Esophagus muscularis mucosa (tissue), 4 donors: Measurements from ENCODE around the gene SMIM3.

Source experiments
- CTCF ChIP-seq, 3 experiments: fragments of 200-600 bp in 2 of 3; fragments of 450-650 bp in 1 of 3; sonication (generic) in 2 of 3; IDR thresholded peaks; one replicate each; pipeline ENCODE4 v1.5.1; 2017 to 2019; ENCODE audit warnings: antibody characterized with exemption in 3 of 3, mild to moderate bottlenecking in 2 of 3, moderate library complexity in 1 of 3
- EP300 ChIP-seq: sonication (generic); formaldehyde crosslinking; IDR thresholded peaks from one replicate; pipeline ENCODE4 v1.6.1; 2017; ENCODE audit warnings: antibody characterized with exemption
- POLR2A ChIP-seq: fragments of 450-650 bp; IDR thresholded peaks from one replicate; pipeline ENCODE4 v1.6.1; 2017; ENCODE audit warnings: antibody characterized with exemption, moderate library complexity, mild to moderate bottlenecking, low read depth

DNA sequence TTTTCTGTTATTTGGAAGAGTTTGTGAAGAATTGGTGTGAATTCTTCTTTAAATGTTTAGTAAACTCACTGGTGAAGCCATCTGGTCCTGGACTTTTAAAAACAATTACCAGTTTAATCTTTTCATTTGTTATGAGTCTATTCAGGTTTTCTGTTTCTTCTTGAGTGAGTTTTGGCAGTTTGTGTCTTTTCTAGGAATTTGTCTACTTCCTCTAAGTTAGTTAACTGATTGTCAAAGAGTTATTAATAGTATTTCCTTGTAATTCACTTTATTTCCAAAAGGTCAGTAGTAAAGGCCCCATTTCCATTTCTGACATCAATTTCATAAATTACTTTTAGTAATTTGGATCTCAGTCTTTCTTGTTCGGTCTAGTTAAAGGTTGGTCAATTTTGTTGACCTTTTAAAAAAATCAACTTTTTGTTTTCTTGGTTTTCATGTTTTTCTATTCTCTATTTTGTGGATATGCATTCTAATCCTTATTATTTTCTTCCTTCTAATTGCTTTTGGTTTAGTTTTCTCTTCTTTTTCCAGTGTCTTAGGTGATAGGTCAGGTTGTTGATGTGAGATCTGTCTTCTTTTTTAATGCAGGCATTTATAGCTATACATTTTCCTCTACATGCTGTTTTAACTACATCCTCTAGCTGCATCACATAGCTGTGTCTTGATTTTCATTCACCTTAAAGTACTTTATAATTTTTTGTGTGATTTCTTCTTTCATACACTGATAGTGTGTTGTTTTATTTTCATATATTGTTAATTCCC lies 7.3 kb upstream of the SMIM3 start:
- TF ChIP-seq EP300 (no peak), CTCF (IDR thresholded peaks at IDR 0.05) (no peak), POLR2A (no peak)
